GM21619 (cell line): ENCODE measurements around the gene RFT1.

Experiments used
- ATAC-seq: cut with Tn5 transposase; IDR thresholded peaks from one replicate; pipeline ENCODE4 v1.9.1; 2021; ENCODE audit not compliant: unreplicated experiment

Gene RFT1

GRCh38 chr3:53092942-53093341 is 37.3 kb downstream of the RFT1 start:
- ATAC-seq, result no peak

- ATAC-seq, result no peak
Observed at GRCh38 chr3:53092216-53092615, 38.0 kb downstream of the RFT1 start.

- no peak for ATAC-seq
Observed at GRCh38 chr3:53091011-53091410, 39.2 kb downstream of the RFT1 start.

- no peak for ATAC-seq
Observed at GRCh38 chr3:53089511-53089910, 40.7 kb downstream of the RFT1 start.

GRCh38 chr3:53085476-53085875 is 44.8 kb downstream of the RFT1 start:
- ATAC-seq, result no peak

GRCh38 chr3:53084310-53085001 is 45.8 kb downstream of the RFT1 start:
- ATAC-seq, result no peak

GRCh38 chr3:53083949-53084309 is 46.3 kb downstream of the RFT1 start:
- ATAC-seq, result no peak

GRCh38 chr3:53083521-53083920 is 46.7 kb downstream of the RFT1 start:
- no peak for ATAC-seq

GRCh38 chr3:53082736-53083135 is 47.5 kb downstream of the RFT1 start:
- no peak for ATAC-seq

- ATAC-seq, result no peak
Observed at GRCh38 chr3:53081318-53081717, 48.9 kb downstream of the RFT1 start.

GRCh38 chr3:53080612-53081205 is 49.5 kb downstream of the RFT1 start:
- ATAC-seq, result no peak

GRCh38 chr3:53079791-53080555 is 50.3 kb downstream of the RFT1 start:
- no peak for ATAC-seq

- no peak for ATAC-seq
Observed at GRCh38 chr3:53079147-53079546, 51.1 kb downstream of the RFT1 start.

GRCh38 chr3:53078656-53079055 is 51.6 kb downstream of the RFT1 start:
- no peak for ATAC-seq

GRCh38 chr3:53077476-53078220 is 52.6 kb downstream of the RFT1 start:
- ATAC-seq, result no peak

- no peak for ATAC-seq
Observed at GRCh38 chr3:53075743-53076140, 54.5 kb downstream of the RFT1 start.

GRCh38 chr3:53074761-53075742 is 55.2 kb downstream of the RFT1 start:
- no peak for ATAC-seq

- ATAC-seq, result no peak
Observed at GRCh38 chr3:53074366-53074696, 55.9 kb downstream of the RFT1 start.

GRCh38 chr3:53073553-53074365 is 56.5 kb downstream of the RFT1 start:
- no peak for ATAC-seq
